ENCODE data around the gene PLXDC1. TPM values are rescaled to one million over a fixed set of nuclear protein-coding genes. Genes with fewer than 3 reads are reported as not detected.
A peak's percentile ranks its signal among the peaks of the same experiment; 100 is the strongest.

Gene PLXDC1
- total and polyA plus RNA-seq, 2 of the 13 experiments (the other 11 are each of a cell fraction or from before 2014, with no cell fraction given) = not detected

- no peaks in the 10 kb centered on the region for H3K79me2 ChIP-seq (ENCODE audit: insufficient read depth, low read length)
- no peak overlapping the region for H3K4me2 ChIP-seq (ENCODE audit: low read depth, low read length)
- H2AFZ ChIP-seq (ENCODE audit: low read length) = no peak overlapping the region
- WGBS (ENCODE audit: low lambda C conversion rate) = 22% methylated on average over 9 of the region's 9 CpGs
- no peaks in the 10 kb centered on the region for H3K4me1 ChIP-seq (ENCODE audit: insufficient read depth, low read length)
- no peak overlapping the region for H3K4me3 ChIP-seq (replicated peaks in 1 of 3; ENCODE audit: insufficient read depth in 1 of 3, low read depth in 2 of 3, low read length in 3 of 3)
- peak; percentile 18 for ATAC-seq
- FAIRE-seq = no peak
- no peak overlapping the region for H3K27ac ChIP-seq (ENCODE audit: extremely low read length, insufficient read depth, low read length)
- peaks cover 5 to 48% of the 10 kb centered on the region in 2 experiments; a peak in 4 of 5 replicates for H3K27me3 ChIP-seq (ENCODE audit: control insufficient read depth in 1 of 2, insufficient read depth in 2 of 2, low read length in 2 of 2)
- H4K20me1 ChIP-seq (ENCODE audit: insufficient read depth, low read length) = no peaks in the 10 kb centered on the region
- intact Hi-C loops (cut with micrococcal nuclease; ENCODE audit: unreplicated experiment) = no loop called here
- no peak for DNase-seq (ENCODE audit: low spot score)
- POLR2A ChIA-PET = interaction anchor here (0.9 kb wide), 1 partner anchor 9 kb away, joined by 3 read pairs; no protein-coding TSS in a partner anchor
- BruUV-seq (replicated peaks) = no TSS peak
- H3K36me3 ChIP-seq (replicated peaks in 1 of 2; ENCODE audit: control insufficient read depth in 1 of 2, insufficient read depth in 2 of 2, low read length in 2 of 2) = no peaks in the 10 kb centered on the region
- in situ Hi-C loops (cut with HindIII; ENCODE audit: extremely low pct_ligation_motif_present, low pct_unique_long_range_greater_than_20kb) = no loop called here
- no peaks in the 10 kb centered on the region for H3K9me3 ChIP-seq (ENCODE audit: low read length)
- H3K9ac ChIP-seq (ENCODE audit: insufficient read depth, low read depth, low read length) = no peak overlapping the region
- CTCF ChIA-PET (ENCODE audit: low intra/inter-chr PET ratio, low total read pairs) = no interaction called here
- TF ChIP-seq REST (IDR thresholded peaks at IDR 0.05; ENCODE audit: borderline replicate concordance in 1 of 2, low read depth in 1 of 2, low read length in 2 of 2) (no peak), YY1 (IDR thresholded peaks at IDR 0.05; ENCODE audit: insufficient read depth, insufficient replicate concordance, low read depth, low read length) (no peak), MNT (IDR thresholded peaks at IDR 0.05) (peak; percentile 95), BHLHE40 (IDR thresholded peaks at IDR 0.05; ENCODE audit: low read length) (peak; percentile 85)
- TF ChIP-seq, protein P1, sequence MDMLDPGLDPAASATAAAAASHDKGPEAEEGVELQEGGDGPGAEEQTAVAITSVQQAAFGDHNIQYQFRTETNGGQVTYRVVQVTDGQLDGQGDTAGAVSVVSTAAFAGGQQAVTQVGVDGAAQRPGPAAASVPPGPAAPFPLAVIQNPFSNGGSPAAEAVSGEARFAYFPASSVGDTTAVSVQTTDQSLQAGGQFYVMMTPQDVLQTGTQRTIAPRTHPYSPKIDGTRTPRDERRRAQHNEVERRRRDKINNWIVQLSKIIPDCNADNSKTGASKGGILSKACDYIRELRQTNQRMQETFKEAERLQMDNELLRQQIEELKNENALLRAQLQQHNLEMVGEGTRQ (IDR thresholded peaks at IDR 0.05; ENCODE audit: low read depth, low read length) = 0 out of 2 replicates have a peak, but pooled peaks have one; percentile 13
- TF ChIP-seq, protein P1 (CRISPR knock-in tag; IDR thresholded peaks at IDR 0.05; ENCODE audit: borderline replicate concordance) = no peak
Measured at GRCh38 chr17:39144416-39144840, 7.0 kb downstream of the PLXDC1 start.
